ENCODE results near the gene MZF1. TPM values are rescaled to one million over a fixed set of nuclear protein-coding genes. Genes with fewer than 3 reads are reported as not detected.

MZF1 gene
- total RNA-seq, 1 donor from 2014 or later = 77.1 TPM

DNA sequence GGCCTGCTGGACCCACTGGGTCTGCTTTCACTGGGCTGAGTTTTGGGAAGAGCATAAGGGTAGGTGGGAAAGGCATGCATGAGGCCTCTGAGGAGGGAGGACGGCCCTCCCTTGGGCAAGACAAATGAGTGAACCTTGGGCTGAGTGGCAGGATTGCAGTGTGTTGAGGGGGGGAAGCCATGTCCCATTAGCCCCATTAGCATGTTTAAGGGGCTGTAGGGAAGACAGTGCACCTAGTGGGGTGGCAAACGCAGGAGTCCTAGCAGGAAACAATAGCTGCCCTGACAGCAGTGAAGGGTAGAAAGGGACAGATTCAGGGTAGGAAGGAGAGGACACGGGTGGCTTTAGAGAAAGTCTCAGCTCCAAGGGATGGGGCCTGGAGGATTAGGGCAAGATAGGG is 50.4 kb downstream of the MZF1 start:
- H3K27ac ChIP-seq = no peak overlapping the region
- H3K27me3 ChIP-seq = no peaks in the 10 kb centered on the region
- no peaks in the 10 kb centered on the region for H3K36me3 ChIP-seq
- intact Hi-C loops (cut with DNase I) = no loop called here
- TF ChIP-seq, protein P1, sequence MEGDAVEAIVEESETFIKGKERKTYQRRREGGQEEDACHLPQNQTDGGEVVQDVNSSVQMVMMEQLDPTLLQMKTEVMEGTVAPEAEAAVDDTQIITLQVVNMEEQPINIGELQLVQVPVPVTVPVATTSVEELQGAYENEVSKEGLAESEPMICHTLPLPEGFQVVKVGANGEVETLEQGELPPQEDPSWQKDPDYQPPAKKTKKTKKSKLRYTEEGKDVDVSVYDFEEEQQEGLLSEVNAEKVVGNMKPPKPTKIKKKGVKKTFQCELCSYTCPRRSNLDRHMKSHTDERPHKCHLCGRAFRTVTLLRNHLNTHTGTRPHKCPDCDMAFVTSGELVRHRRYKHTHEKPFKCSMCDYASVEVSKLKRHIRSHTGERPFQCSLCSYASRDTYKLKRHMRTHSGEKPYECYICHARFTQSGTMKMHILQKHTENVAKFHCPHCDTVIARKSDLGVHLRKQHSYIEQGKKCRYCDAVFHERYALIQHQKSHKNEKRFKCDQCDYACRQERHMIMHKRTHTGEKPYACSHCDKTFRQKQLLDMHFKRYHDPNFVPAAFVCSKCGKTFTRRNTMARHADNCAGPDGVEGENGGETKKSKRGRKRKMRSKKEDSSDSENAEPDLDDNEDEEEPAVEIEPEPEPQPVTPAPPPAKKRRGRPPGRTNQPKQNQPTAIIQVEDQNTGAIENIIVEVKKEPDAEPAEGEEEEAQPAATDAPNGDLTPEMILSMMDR (IDR thresholded peaks at IDR 0.05) = no peak
- DNase-seq (ENCODE audit: low spot score in 2 of 2) = no peak
- no peaks in the 10 kb centered on the region for H3K9me3 ChIP-seq
- H3K4me1 ChIP-seq = peaks cover 15 to 16% of the 10 kb centered on the region in 2 donors
- H3K4me3 ChIP-seq = no peak overlapping the region

DNA sequence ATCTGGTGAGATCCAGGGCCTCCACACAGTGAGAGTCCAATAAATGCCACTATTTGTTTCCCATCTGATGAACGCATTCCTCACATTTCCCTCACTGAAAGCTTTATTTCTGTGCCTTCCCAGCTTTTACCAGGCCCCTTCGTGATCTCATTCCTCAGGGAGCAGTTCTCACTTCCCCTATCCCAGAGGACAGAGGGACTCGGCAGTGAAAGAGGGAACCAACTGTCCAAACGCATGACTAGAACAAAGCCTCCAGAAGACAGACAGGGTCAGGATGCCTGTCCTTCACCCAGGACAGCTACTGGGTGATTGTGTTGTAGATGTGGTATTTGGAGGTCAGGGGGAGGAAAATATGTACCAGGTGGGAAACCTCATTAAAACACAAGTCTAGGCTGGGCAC is 51.5 kb downstream of the MZF1 start:
- no peak for DNase-seq (ENCODE audit: low spot score in 2 of 2)
- TF ChIP-seq, protein P1 (IDR thresholded peaks at IDR 0.05) = no peak
- H3K4me3 ChIP-seq = no peak overlapping the region
- H3K4me1 ChIP-seq = peaks cover 20% of the 10 kb centered on the region in 2 donors
- no peaks in the 10 kb centered on the region for H3K27me3 ChIP-seq
- peaks cover 8 to 9% of the 10 kb centered on the region in 2 donors for H3K36me3 ChIP-seq
- intact Hi-C loops (cut with DNase I) = no loop called here
- H3K9me3 ChIP-seq = no peaks in the 10 kb centered on the region
- H3K27ac ChIP-seq = no peak overlapping the region

DNA sequence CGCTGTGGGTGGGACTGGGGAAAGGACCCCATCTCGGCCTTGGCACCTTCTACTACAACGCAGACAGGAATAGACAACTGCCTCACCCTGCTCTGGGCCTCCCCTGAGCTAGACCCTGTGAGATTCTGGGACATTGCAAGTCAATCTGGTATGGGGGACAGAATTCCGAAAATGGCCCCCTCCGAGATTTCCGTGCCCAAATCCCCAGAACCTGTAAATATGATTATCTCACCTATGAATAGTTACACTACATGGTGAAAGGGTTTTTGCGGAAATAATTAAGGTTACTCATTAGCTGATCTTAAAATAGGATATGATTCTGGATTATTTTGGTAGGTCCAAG is 52.9 kb downstream of the MZF1 start:
- H3K4me1 ChIP-seq = peaks cover 20 to 28% of the 10 kb centered on the region in 2 donors
- TF ChIP-seq, protein P1 (IDR thresholded peaks at IDR 0.05) = peak in 1 of 3 experiments; percentile 15
- no peaks in the 10 kb centered on the region for H3K9me3 ChIP-seq
- intact Hi-C loops (cut with DNase I) = no loop called here
- H3K4me3 ChIP-seq = peak overlapping the region; percentile 87 to 90
- DNase-seq (ENCODE audit: low spot score in 2 of 2) = no peak
- no peaks in the 10 kb centered on the region for H3K27me3 ChIP-seq
- peaks cover 20 to 23% of the 10 kb centered on the region in 2 donors for H3K36me3 ChIP-seq
- peak overlapping the region; percentile 94 to 96 for H3K27ac ChIP-seq

DNA sequence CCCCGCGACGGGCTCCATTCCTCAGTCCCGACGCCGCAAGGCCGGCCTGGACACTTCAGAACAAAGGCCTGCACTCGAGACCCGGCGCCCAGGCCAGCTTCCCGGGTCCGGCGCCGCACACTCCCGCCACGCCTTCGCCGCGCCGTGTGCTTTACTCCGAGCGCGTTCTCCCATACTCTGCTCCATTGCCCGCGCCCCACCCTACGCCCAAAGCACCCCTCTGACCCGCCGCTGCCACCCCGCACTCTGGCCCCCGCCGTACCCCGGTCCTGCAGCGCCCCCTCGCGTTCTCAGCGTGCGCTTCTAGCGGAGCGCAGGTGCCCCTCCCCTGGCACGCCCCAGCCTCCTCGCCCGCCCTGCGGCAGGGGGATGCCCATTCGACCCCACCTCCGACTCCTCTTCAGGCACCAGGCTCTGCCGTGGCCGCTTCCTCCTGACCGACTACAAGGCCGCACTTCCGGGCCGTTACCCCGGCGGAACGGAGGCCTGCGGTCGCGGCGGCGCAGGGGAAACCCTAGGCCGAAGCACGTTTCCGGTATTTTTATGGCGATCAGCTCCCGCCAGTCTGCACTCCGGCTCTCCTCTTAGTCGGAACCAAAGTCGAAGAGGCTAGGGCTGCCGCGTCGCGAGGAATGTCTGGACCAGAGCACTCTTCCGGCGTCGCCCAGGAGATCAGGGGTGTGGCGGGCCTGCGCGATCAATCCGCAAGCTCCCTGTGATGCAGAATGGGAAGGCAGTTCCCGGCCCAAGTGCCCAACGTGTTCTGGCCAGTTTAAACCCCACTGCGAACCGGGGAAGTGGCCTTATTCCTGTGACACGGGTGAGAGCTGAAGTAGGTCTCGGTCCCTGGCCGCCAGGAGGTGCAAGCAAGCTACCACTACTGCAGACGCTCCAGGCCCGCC is 53.5 kb downstream of the MZF1 start, which contains the start of gene ZBTB45:
Gene ZBTB45, minus strand, starts transcription at position 456 of the 902 bp plus-strand sequence. CDS start 2,137 bp downstream, outside the sequence.
- Histone ChIP-seq H3K36me3 (peaks cover 24% of the 10 kb centered on the region in 2 donors), H3K9me3 (no peaks in the 10 kb centered on the region), H3K4me1 (peaks cover 20 to 29% of the 10 kb centered on the region in 2 donors), H3K27me3 (no peaks in the 10 kb centered on the region), H3K27ac (peak within 1 kb of the TSS; percentile 94 to 96), H3K4me3 (peak within 1 kb of the TSS; percentile 87 to 90)
- peak; percentile 70 to 96 for DNase-seq (ENCODE audit: low spot score in 2 of 2)
- TF ChIP-seq, protein P1 (IDR thresholded peaks at IDR 0.05) = peak; percentile 76 to 94 (median 93)
- intact Hi-C loops (cut with DNase I) = loop anchor here (1.0 to 2.0 kb wide), 10 partner anchors 20 to 192 kb away; partner anchors contain the start of genes CHMP2A, RPS5, TRIM28 and ZNF132

DNA sequence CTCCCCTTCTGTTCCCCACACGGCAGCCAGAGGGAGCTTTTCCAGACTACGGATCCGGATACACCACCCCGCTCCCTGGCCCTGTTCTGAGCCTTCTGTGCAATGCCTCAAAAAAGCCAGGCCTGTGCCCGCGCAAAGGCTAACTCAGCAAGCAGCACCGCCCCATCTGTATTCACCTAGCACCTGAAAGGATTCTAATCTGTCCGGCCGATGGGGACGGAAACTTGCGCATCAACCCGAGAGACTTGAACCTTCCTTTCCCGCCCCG is 54.1 kb downstream of the MZF1 start:
- peak overlapping the region; percentile 94 to 96 for H3K27ac ChIP-seq
- H3K27me3 ChIP-seq = no peaks in the 10 kb centered on the region
- peak in 1 of 2 donors; percentile 78 for DNase-seq (ENCODE audit: low spot score in 2 of 2)
- TF ChIP-seq, protein P1 (IDR thresholded peaks at IDR 0.05) = peak in 1 of 3 experiments; percentile 44
- peaks cover 24 to 26% of the 10 kb centered on the region in 2 donors for H3K36me3 ChIP-seq
- H3K4me1 ChIP-seq = peaks cover 20 to 31% of the 10 kb centered on the region in 2 donors
- intact Hi-C loops (cut with DNase I) = loop anchor here (1.0 to 2.0 kb wide), 10 partner anchors 20 to 192 kb away; partner anchors contain the start of genes CHMP2A, RPS5, TRIM28 and ZNF132
- no peaks in the 10 kb centered on the region for H3K9me3 ChIP-seq
- H3K4me3 ChIP-seq = peak overlapping the region; percentile 87 to 90
